GM21717 (cell line): ENCODE measurements around the gene DPT.
"Not testable (repeated sequence)": the region's sequence is repeated elsewhere in the genome, so short reads cannot be mapped to it uniquely, and the experiment has no call there.

Source experiments
- ATAC-seq: cut with Tn5 transposase; IDR thresholded peaks from one replicate; pipeline ENCODE4 v1.9.1; 2021; ENCODE audit warnings: mild to moderate bottlenecking, moderate library complexity; ENCODE audit not compliant: unreplicated experiment

The DPT gene

GRCh38 chr1:168728473-168729404, at the start of gene DPT:
Gene DPT, minus strand, starts transcription at chr1:168729206. Its CDS starts 32 bp downstream, at chr1:168729174.
- no peak for ATAC-seq

- no peak for ATAC-seq
Measured at GRCh38 chr1:168775366-168775765, 46.4 kb upstream of the DPT start.

GRCh38 chr1:168774241-168774640, 45.2 kb upstream of the DPT start:
- ATAC-seq = no peak

GRCh38 chr1:168772428-168773060, 43.5 kb upstream of the DPT start:
- no peak for ATAC-seq

GRCh38 chr1:168771104-168771630, 42.2 kb upstream of the DPT start:
- no peak for ATAC-seq

- ATAC-seq = not testable (repeated sequence)
Measured at GRCh38 chr1:168769893-168770292, 40.9 kb upstream of the DPT start.

- ATAC-seq = no peak
Measured at GRCh38 chr1:168767894-168768584, 39.0 kb upstream of the DPT start.

GRCh38 chr1:168766568-168766967, 37.6 kb upstream of the DPT start:
- no peak for ATAC-seq

GRCh38 chr1:168763031-168763430, 34.0 kb upstream of the DPT start:
- ATAC-seq = no peak

- ATAC-seq = no peak
Measured at GRCh38 chr1:168762473-168762872, 33.5 kb upstream of the DPT start.

- no peak for ATAC-seq
Measured at GRCh38 chr1:168760781-168761180, 31.8 kb upstream of the DPT start.

GRCh38 chr1:168760241-168760640, 31.2 kb upstream of the DPT start:
- ATAC-seq = no peak

- no peak for ATAC-seq
Measured at GRCh38 chr1:168759077-168759476, 30.1 kb upstream of the DPT start.

GRCh38 chr1:168758503-168758902, 29.5 kb upstream of the DPT start:
- ATAC-seq = no peak

GRCh38 chr1:168755800-168756418, 26.9 kb upstream of the DPT start:
- ATAC-seq = no peak

GRCh38 chr1:168752171-168752832, 23.3 kb upstream of the DPT start:
- no peak for ATAC-seq

GRCh38 chr1:168751195-168751650, 22.2 kb upstream of the DPT start:
- no peak for ATAC-seq

- ATAC-seq = no peak
Measured at GRCh38 chr1:168742994-168743650, 14.1 kb upstream of the DPT start.

GRCh38 chr1:168742386-168742785, 13.4 kb upstream of the DPT start:
- no peak for ATAC-seq

- no peak for ATAC-seq
Measured at GRCh38 chr1:168739908-168740307, 10.9 kb upstream of the DPT start.
